ENCODE data around the gene YIPF7.
A peak's percentile ranks its signal among the peaks of the same experiment; 100 is the strongest.

Gene YIPF7

GRCh38 chr4:44678094-44679041 is 26.9 kb upstream of the YIPF7 start, which contains the start of gene GUF1:
Gene GUF1 (plus strand): TSS chr4:44678420. CDS start chr4:44678623, 203 bp downstream.
- H3K27me3 ChIP-seq (replicated peaks; ENCODE audit: control insufficient read depth, insufficient read depth, low read length): no peaks in the 10 kb centered on the region
- DNase-seq (ENCODE audit: extremely low read depth, insufficient read length): peak; percentile 91
- no peak for TF ChIP-seq CTCF (IDR thresholded peaks at IDR 0.05; ENCODE audit: insufficient read depth, low read length, poor library complexity, severe bottlenecking)
- no peaks in the 10 kb centered on the region for H3K36me3 ChIP-seq (ENCODE audit: control insufficient read depth, insufficient read depth, low read length)
- peak within 1 kb of the TSS; percentile 80 for H3K4me3 ChIP-seq (replicated peaks; ENCODE audit: low read depth, low read length)

- H3K4me3 ChIP-seq (replicated peaks; ENCODE audit: low read depth, low read length): no peak overlapping the region
- H3K27me3 ChIP-seq (replicated peaks; ENCODE audit: control insufficient read depth, insufficient read depth, low read length): no peaks in the 10 kb centered on the region; the same call in 1 of the 2 replicates
- no peak for TF ChIP-seq CTCF (IDR thresholded peaks at IDR 0.05; ENCODE audit: insufficient read depth, low read length, poor library complexity, severe bottlenecking)
- DNase-seq (ENCODE audit: extremely low read depth, insufficient read length): no peak
- no peaks in the 10 kb centered on the region for H3K36me3 ChIP-seq (ENCODE audit: control insufficient read depth, insufficient read depth, low read length)
These were observed 23.9 kb upstream of the YIPF7 start for GRCh38 chr4:44675366-44675765.

GRCh38 chr4:44674471-44674870 is 23.0 kb upstream of the YIPF7 start:
- peak; percentile 12 for TF ChIP-seq CTCF (IDR thresholded peaks at IDR 0.05; ENCODE audit: insufficient read depth, low read length, poor library complexity, severe bottlenecking)
- Histone ChIP-seq H3K36me3 (ENCODE audit: control insufficient read depth, insufficient read depth, low read length) (no peaks in the 10 kb centered on the region), H3K27me3 (replicated peaks; ENCODE audit: control insufficient read depth, insufficient read depth, low read length) (no peaks in the 10 kb centered on the region; the same call in 1 of the 2 replicates), H3K4me3 (replicated peaks; ENCODE audit: low read depth, low read length) (no peak overlapping the region)
- no peak for DNase-seq (ENCODE audit: extremely low read depth, insufficient read length)

- DNase-seq (ENCODE audit: extremely low read depth, insufficient read length): no peak
- Histone ChIP-seq H3K27me3 (replicated peaks; ENCODE audit: control insufficient read depth, insufficient read depth, low read length) (no peaks in the 10 kb centered on the region; the same call in 1 of the 2 replicates), H3K4me3 (replicated peaks; ENCODE audit: low read depth, low read length) (no peak overlapping the region), H3K36me3 (ENCODE audit: control insufficient read depth, insufficient read depth, low read length) (no peaks in the 10 kb centered on the region)
- no peak for TF ChIP-seq CTCF (IDR thresholded peaks at IDR 0.05; ENCODE audit: insufficient read depth, low read length, poor library complexity, severe bottlenecking)
These were observed 20.2 kb upstream of the YIPF7 start for GRCh38 chr4:44671636-44672035.

- TF ChIP-seq CTCF (IDR thresholded peaks at IDR 0.05; ENCODE audit: insufficient read depth, low read length, poor library complexity, severe bottlenecking): no peak
- no peaks in the 10 kb centered on the region; the same call in 1 of the 2 replicates for H3K27me3 ChIP-seq (replicated peaks; ENCODE audit: control insufficient read depth, insufficient read depth, low read length)
- DNase-seq (ENCODE audit: extremely low read depth, insufficient read length): no peak
- H3K36me3 ChIP-seq (ENCODE audit: control insufficient read depth, insufficient read depth, low read length): no peaks in the 10 kb centered on the region
- H3K4me3 ChIP-seq (replicated peaks; ENCODE audit: low read depth, low read length): no peak overlapping the region
These were observed 19.2 kb upstream of the YIPF7 start for GRCh38 chr4:44670506-44671199.
